GM18858 (cell line): ENCODE results near the gene HK1.

Experiments used
- ATAC-seq: cut with Tn5 transposase; IDR thresholded peaks from one replicate; pipeline ENCODE4 v1.9.1; 2021; ENCODE audit not compliant: unreplicated experiment

The HK1 gene

GRCh38 chr10:69418052-69418752 lies 139.9 kb downstream of the HK1 start:
- ATAC-seq, result no peak

DNA sequence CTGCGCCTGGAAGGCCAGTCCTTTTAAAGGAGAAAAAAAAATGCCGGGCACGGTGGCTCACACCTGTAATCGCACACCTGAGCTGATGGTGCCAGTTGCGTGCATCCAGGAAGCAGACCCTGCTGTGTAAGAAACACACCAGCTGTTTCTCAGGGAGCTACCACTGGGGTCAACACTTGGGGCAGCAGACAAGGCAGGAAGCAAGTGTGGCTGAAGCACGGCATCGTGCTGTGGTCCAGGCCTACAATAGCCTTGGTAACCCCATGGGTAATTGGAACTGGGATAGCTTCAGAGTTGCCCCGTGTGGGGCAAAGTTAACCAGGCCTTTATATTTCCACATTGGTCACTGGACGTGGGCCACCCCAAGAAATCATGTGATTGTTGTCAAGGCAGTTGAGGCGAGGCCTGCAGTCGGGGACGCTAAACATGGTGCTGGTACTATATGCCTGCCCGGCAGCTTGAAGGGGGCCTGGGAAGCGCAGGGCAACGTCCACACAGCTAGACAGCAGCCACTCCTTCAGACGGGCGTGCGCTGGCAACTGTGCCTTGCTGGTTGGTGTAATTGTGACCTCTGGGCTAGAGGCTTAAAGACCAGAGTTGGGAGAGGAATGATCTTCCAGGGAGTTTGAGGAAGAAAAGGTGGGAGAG lies 140.9 kb downstream of the HK1 start:
- no peak for ATAC-seq

DNA sequence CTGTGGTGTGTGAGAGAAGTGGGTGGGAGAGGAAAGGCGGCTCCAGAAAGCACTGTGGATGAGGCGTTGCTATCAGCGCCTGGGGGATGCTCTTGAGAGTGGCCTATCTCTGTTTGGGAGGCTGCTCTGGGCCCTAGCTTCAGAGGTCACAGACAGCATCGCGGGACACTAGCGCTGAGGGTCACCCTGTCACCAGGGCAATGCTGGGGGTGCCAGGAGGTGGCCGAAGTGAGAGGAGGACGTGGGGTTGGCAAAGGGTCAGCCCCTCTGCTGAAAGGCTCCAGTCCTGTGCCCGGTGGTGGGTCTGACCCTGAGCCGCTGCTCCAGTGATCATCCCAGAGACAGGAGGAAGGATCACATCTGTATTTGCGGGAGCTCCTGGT lies 141.4 kb downstream of the HK1 start:
- ATAC-seq, result no peak

DNA sequence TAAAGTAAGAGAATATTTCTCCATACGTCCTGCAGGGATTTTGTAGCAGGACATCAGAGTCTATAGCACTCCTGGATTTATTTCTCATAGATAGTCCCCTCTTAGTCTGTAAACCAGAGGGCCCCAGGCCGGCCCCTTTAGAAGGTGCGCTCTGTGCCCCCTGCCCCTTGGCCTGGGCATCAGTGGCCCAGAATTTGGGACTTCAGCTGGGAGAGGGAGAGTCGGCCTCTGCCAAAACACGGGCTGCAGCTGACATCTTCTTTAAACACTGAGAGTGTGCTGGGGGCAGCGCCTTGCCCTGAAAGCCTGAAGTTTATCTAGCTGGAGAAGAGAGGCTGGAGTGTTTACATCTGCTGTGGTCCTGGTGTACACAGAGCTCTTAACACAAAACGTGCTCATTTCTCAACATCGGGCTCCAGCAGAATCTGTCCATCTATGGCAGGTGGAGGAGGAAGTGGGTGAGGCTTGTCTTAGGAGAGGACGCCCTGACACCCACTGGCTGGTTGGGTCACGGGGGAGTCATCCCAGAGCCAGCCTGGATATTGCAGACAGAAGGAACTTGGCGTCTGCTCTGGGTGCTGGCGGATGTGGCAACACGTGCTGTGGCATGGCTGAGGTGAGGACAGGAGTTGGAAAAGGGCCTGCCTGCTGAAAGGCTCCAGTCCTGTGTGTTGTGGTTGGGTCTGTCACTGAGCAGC lies 143.5 kb downstream of the HK1 start:
- ATAC-seq, result no peak

DNA sequence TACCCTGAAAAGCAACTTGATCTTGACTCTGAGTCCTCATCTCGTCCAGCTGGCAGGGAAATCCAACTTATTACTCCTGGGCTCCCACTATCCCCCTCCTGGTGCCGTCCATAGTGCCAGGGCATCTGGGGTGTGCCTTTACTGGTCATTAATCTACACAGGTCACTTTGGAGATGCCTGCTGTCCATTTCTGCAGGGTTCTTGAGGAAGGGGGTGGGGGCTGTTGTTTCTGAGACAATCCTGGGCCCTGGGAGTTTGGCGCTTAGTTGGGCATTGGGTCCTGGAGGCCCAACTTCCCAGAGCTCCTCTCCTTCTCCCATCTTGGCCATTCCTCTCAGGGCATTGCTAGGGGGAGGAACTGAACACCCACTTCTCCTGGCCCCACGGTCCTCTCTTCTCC lies 144.4 kb downstream of the HK1 start:
- no peak for ATAC-seq

- no peak for ATAC-seq
Observed at GRCh38 chr10:69425041-69425440, 146.7 kb downstream of the HK1 start.

DNA sequence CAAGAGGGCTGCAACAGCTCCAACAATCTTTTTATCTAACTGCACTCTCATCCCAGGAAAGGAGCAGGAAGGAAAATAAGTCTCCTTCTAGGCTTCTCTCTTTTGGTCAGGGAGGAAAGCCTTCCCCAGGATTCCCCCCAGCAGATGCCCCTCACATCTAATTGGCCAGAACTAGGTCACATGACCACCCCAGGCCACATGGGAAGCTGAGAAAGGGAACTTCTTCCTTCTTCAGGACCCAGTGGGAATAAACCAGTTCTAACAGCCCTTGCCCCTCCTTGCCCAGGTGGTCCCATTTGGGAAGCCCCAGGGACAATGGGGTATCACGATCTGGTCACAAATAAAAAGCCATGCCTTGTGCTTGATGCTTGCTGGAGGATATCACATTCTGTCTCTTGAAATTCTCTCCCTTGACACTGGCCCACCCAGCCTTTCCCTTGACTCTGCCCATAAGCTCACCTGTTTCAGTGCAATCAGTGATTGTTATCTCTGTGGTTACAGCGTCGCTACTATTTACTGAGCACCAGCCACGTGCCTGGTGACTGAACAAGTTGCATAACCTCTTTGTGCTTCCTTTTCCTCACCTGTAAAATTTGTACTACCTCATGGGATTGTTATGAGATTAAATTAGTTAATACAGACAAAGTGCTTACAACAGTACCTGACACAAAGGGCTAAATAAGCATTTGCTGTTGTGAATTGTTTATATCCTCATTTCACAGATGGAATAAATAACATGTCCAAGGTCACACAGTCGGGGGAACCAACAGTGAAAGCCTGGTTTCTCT lies 147.4 kb downstream of the HK1 start:
- ATAC-seq, result no peak

DNA sequence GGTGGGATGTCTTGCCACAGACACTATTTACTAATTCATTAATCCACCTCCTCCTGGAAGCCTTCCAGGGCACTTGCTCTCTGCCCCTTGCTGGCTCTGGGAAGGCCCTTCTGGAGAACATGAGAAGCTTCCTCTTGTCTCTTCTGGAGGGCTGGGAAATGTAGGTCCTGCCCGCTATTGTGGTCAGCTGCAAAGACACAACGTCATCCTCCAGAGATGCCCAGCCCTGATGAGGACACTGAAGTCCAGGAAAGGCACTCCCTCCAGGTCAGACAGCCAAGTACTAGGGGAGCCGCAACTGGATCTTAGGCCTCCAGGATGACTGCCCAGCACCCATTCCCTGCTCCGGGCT lies 148.1 kb downstream of the HK1 start:
- ATAC-seq, result no peak

GRCh38 chr10:69428165-69428564 lies 149.9 kb downstream of the HK1 start:
- ATAC-seq, result no peak

DNA sequence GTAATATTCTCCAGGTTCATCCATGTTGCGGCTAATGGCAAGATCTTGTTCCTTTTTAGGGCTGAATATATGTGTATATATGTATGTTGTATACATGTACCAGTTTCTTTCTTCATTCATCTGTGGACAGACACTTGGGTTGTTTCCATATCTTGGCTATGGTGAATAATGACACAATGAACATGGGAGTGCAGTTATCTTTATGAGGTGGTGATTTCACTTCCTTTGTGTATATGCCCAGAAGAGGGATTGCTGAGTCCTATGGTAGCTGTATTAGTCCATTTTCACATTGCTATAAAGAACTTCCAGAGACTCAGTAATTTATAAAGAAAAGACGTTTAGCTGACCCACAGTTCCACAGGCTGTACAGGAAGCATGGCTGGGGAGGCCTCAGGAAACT lies 155.9 kb downstream of the HK1 start:
- ATAC-seq, result no peak

DNA sequence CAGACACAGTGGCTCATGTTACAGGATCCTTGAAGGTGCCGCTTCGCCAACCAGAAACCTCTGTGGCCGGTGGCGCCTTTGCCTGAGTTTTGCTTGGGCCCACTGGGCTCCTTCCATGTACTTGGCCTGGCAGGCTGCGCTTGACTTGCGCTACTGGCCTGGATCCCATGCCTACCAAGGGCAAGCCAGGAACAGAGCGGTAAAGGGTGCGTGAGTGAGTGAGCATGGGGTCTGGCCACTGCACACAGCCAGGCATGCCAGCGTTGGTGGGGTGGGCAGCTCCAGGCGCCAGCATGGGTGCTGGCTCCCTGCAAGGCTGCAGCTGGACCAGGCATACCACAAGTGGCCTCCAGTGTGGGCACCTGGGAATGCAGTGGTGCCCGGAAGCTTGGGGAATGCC lies 156.6 kb downstream of the HK1 start:
- no peak for ATAC-seq

DNA sequence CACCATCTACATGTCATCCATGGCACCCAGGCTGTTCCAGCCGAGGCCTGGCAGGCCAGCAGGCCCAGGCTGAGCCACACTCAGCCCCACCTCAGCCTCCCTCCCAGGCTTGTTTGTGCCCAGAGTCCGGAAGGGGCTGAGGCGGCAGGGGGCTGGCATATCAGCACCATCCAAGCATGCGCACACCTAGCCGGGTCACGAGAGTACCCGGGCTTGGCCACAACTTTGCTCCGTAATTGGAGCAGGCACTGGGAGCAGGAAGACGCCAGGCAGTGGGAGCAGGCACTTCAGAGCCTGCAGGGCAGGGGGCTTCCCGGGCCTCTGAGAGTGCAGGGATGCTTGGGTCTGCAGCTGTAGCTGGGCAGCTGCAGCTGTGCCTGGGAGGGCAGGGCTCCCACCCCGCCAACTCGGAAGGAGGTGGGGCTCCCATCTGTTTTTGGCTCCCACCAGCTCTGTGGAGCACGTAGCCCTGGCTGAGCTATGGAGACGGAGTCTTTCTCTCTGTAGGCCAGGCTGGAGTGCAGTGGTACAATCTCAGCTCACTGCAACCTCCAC lies 157.7 kb downstream of the HK1 start:
- ATAC-seq, result no peak

GRCh38 chr10:69437321-69438259 lies 159.3 kb downstream of the HK1 start:
- ATAC-seq, result no peak

DNA sequence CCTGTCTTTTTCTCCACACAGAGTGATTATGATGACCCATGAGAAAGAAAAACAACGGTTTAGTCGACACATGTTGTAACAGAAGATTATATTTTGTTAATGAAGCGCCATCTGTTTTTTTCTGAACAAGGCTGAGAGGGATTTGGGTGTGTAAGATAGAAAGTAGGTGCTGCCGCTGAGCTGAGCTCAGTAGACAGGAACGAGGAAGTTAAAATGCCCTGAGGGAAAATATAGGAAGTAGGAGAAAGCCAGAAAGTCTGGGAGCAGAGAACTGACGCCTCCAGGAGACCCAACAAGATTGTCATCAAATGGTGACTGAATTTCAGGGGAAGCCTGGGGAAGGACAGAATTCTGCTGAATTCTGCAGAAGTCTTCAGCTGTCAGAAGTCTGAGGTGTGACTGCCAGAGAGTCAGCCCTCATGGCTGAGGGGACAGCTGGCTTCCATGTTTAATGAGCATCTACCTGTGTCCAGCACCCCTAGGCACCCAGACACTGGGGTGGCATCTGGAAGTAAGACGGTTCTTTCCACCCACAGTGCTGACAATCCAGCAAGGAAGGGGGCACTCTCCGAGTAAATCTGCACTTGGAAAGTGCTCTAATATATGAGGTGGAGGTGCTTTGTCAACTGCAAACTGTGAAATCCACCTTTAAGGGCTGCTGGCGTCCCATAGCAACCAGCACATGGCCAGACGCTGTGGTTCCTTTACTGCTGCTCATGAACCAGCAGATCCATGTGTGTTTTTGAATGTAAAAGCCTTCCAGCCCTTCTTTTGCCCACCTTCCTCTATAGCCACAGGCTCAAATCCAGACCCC lies 160.4 kb downstream of the HK1 start:
- no peak for ATAC-seq

GRCh38 chr10:69439350-69439739 lies 161.0 kb downstream of the HK1 start:
- ATAC-seq, result no peak

DNA sequence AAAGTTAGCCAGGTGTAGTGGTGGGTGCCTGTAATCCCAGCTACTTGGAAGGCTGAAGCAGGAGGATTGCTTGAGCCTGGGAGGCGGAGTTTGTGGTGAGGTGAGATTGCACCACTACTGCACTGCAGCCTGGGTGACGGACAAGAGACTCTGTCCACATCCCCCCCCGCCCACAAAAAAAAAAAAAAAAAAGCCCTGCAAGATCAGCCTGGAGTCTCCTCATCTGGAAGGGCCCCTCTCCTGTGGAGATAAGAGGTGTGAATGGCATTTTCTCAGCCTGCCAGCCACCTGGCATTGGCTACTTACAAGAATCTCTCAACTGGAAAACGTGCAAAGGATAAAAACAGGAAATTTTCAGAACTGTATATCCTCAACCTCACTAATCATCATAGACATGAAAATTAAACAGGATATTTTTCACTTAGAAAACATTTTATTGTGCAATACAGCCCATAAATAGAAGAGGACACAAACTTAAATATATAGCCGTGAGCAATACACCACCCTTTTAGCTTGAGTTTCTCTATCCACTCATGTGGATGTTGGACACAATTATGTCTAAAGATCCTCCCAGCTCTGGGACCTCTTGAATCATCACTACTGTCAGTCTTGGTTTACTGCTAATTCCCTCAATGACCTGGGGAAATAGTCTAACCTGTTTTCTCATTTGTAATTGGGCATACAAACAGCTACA lies 161.7 kb downstream of the HK1 start:
- no peak for ATAC-seq

DNA sequence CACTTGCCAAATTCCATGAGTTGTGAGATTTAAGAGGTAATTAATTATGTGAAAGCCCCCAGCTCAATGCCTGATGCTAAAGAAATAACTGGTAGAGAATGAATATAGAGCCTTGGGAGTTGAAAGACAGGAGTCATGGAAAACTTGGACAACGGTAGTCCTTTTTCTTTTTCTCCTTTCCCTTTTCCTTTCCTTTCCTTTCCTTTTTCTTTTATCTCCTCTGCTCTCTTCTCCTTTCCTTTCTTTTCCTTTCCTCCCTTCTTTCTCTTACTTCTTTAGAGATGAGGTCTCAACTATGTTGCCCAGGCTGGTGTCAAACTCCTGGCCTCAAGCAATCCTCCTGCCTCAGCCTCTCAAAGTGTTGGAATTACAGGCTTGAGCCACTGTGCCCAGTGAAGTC lies 165.1 kb downstream of the HK1 start:
- no peak for ATAC-seq

DNA sequence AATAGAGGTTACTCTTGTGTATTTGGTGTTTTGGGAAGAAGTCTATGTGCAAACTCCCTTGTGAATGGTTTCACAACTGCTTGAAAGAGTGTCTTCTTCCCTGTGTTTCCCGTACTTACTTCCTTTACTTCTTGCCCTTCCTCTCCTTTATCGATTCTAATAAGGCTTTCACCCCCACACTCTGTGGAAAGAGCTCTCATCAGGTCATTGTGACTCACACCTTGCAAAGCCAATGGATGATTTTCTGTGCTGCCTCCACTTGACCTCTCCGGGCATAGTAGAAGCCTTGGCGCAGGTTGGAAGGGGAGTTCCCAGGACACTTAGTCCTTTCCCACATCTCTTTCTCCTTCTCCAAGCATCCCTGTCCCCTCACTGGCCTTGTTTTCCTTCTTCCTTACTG lies 166.7 kb downstream of the HK1 start:
- ATAC-seq, result no peak

DNA sequence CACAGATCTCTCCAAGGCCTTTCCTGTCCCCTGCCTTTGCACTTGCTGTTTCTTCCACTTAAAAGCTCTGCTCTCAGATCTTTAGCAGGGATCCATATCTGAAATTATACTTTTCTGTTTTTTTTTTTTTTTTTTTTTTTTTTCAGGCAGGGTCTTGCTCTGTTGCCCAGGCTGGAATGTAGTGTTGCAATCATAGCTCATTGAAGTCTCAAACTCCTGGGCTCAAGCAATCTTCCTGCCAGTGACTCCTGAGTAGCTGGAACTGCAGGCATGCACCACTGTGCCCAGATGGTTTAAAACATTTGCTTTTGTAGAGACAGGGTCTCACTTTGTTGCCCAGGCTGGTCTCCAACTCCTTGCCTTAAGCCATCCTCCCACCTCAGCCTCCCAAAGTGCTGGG lies 167.9 kb downstream of the HK1 start:
- no peak for ATAC-seq
